Measurements from ENCODE around the gene SMPD1.

- no peak for TF ChIP-seq TAF1 (IDR thresholded peaks at IDR 0.05; ENCODE audit: borderline replicate concordance, low read depth, low read length)
- no peak for TF ChIP-seq POLR2AphosphoS5 (IDR thresholded peaks at IDR 0.05; ENCODE audit: low read depth, low read length)
- TF ChIP-seq POLR2A (IDR thresholded peaks at IDR 0.05; ENCODE audit: low read depth, low read length): no peak
Measured at GRCh38 chr11:6401464-6401863, 11.2 kb downstream of the SMPD1 start.
